ENCODE results near the gene SLC30A4.

Gene SLC30A4, protein sequence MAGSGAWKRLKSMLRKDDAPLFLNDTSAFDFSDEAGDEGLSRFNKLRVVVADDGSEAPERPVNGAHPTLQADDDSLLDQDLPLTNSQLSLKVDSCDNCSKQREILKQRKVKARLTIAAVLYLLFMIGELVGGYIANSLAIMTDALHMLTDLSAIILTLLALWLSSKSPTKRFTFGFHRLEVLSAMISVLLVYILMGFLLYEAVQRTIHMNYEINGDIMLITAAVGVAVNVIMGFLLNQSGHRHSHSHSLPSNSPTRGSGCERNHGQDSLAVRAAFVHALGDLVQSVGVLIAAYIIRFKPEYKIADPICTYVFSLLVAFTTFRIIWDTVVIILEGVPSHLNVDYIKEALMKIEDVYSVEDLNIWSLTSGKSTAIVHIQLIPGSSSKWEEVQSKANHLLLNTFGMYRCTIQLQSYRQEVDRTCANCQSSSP

DNA sequence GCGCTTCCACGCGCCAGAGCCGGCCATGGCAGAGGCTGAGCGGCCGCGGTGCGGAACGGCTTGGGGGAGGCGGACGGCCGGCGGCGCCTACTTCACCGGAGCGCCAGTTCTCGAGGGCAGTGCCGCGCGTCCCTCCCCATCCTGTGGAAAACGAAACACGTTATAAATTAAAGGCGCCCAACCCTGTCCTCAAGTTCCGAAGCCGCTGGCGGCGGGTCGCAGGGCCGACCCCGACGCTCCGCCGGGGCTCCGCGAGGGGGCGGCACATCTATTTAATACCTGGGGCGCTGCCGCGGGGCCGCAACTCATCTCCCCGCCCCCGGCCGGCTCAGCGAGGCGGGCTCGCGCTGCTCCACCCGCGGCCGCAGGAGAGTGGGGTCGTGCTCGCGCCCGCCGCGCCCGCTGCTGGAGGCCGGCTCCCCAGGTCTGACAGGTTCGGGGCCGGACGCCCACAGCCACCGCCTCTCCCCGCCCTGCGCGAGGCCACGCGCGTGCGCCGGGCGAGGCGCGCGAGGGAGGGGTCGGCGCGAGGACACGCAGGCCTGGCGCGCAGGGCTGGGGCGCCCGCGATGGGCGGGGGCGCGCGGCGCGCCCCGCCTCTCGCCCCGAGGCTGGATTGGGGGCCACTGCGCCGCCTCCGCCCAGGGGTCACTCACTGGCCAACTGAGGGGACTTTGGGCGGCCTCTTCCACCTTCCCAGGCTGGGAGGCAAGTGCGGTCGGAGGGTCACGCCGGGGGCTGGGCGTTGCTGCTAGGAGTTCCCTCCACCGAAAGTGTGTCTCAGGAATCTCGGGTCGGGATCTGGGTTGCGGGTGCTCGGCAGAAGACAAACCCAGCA lies at the start of gene SLC30A4:
Gene SLC30A4 (minus strand): TSS at position 428 of the 838 bp plus-strand sequence. CDS start 401 bp downstream, at position 27.
- TF ChIP-seq, protein P1, sequence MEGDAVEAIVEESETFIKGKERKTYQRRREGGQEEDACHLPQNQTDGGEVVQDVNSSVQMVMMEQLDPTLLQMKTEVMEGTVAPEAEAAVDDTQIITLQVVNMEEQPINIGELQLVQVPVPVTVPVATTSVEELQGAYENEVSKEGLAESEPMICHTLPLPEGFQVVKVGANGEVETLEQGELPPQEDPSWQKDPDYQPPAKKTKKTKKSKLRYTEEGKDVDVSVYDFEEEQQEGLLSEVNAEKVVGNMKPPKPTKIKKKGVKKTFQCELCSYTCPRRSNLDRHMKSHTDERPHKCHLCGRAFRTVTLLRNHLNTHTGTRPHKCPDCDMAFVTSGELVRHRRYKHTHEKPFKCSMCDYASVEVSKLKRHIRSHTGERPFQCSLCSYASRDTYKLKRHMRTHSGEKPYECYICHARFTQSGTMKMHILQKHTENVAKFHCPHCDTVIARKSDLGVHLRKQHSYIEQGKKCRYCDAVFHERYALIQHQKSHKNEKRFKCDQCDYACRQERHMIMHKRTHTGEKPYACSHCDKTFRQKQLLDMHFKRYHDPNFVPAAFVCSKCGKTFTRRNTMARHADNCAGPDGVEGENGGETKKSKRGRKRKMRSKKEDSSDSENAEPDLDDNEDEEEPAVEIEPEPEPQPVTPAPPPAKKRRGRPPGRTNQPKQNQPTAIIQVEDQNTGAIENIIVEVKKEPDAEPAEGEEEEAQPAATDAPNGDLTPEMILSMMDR (IDR thresholded peaks at IDR 0.05; ENCODE audit: low read depth, low read length), result no peak
- peak; percentile 53 to 70 for DNase-seq (ENCODE audit: low read depth in 2 of 2)
- peak within 1 kb of the TSS; percentile 68 for H3K4me3 ChIP-seq (replicated peaks in 1 of 2; ENCODE audit: low read depth in 2 of 2, low read length in 2 of 2)

DNA sequence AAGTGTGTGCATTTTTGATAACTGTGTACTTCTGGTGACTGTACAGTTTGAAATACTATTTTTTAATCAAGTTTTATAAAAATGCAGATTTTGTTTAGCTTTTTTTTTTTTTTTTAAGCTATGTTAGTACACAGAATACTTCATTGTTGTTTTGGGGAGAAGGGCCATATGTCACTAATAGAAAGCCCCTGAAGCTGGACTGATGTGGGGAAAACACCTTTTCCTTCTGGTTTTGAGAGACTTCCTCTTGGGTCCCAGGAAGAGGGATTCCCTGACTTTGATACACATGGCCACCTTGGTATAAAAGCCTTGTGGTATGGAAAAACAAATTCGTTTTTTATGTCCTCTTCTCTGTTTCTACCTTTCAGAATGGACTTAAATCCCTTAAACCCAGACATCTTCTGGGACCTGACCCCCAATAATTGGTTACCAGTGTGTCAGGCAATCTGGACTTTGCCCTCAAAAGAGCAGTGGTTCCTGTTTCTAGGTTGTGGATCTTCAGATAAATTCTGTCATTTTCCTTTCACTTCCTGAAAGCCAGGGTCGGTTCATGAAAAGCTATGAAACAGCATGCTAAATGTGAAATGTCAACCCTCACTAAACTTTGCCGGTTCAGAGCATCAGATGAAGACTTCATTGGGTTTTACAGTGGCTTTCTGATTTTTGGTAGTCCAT lies 33.5 kb upstream of the SLC30A4 start:
- H3K4me3 ChIP-seq (replicated peaks in 1 of 2; ENCODE audit: low read depth in 2 of 2, low read length in 2 of 2), result no peak overlapping the region
- DNase-seq (ENCODE audit: low read depth in 2 of 2), result no peak
- TF ChIP-seq, protein P1 (IDR thresholded peaks at IDR 0.05; ENCODE audit: low read depth, low read length), result no peak

DNA sequence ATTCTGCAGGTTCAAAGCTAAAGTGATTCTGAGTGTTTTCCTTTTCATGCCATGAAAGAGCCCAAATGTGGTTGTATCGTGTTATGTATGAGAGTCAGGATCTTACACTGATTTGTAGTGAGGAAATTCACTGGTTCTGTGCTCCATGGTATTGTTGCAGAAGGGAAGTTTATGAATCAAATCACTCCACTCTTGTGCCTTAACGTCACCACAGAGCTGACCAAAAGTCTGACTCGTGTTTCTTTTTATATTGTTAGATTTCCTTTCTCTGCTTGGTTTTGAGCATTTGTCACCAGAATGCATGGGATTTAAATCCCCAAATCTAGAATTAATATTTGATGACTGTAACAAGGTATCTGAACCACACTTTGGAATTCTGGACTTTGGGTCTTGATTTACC lies 29.1 kb upstream of the SLC30A4 start:
- no peak overlapping the region for H3K4me3 ChIP-seq (replicated peaks in 1 of 2; ENCODE audit: low read depth in 2 of 2, low read length in 2 of 2)
- TF ChIP-seq, protein P1 (IDR thresholded peaks at IDR 0.05; ENCODE audit: low read depth, low read length), result no peak
- DNase-seq (ENCODE audit: low read depth in 2 of 2), result peak in 1 of 2 donors; percentile 5

DNA sequence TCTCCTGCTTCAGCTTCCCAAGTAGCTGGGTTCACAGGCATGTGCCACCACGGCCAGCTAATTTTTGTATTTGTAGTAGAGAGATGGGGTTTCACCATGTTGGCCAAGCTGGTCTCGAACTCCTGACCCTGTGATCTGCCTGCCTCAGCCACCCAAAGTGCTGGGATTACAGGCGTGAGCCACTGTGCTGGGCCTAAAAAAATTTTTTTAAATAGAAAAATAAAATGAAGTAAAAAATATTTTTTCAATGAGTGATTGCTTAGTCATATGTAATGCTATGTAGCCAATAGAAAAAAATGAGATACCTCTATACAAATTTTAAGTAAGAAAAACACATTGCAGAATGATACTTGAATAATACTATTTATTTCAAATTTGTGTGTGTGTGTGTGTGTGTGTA lies 27.9 kb upstream of the SLC30A4 start:
- H3K4me3 ChIP-seq (replicated peaks in 1 of 2; ENCODE audit: low read depth in 2 of 2, low read length in 2 of 2), result no peak overlapping the region
- peak in 1 of 2 donors; percentile 71 for DNase-seq (ENCODE audit: low read depth in 2 of 2)
- TF ChIP-seq, protein P1 (IDR thresholded peaks at IDR 0.05; ENCODE audit: low read depth, low read length), result no peak

DNA sequence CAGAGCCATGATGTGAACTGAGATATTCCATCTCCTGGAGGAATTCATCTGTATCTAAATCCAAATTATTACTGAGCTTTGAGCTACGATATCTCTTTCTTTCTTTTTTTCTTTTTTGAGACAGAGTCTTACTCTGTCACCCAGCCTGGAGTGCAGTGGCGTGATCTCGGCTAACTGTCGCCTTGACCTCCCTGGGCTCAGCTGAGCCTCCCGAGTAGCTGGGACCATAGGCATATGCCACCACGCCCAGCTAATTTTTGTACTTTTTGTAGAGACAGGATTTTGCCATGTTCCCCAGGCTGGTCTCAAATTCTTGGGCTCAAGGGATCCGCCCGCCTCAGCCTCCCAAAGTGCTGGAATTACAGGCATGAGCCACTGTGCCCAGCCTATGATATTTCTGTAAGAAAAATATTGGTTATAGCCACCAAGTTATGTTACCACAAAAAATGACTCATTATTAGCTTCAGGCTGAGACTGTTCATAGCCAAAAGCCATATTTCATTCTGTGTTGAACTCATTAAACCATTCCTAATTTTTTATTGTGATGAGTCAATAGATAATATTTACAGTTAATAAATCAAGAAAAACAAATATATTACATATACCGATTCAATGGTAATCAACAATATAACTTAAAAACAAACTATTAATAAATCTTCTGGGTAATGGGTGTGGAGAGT lies 27.1 kb upstream of the SLC30A4 start:
- TF ChIP-seq, protein P1 (IDR thresholded peaks at IDR 0.05; ENCODE audit: low read depth, low read length), result no peak
- peak in 1 of 2 donors; percentile 51 for DNase-seq (ENCODE audit: low read depth in 2 of 2)
- no peak overlapping the region for H3K4me3 ChIP-seq (replicated peaks in 1 of 2; ENCODE audit: low read depth in 2 of 2, low read length in 2 of 2)

All from cardiac fibroblast (primary cell).